ENCODE data around the gene SEMA3D. TPM values are rescaled to one million over a fixed set of nuclear protein-coding genes. Genes with fewer than 3 reads are reported as not detected.

SEMA3D gene
- total and polyA plus RNA-seq, 12 donors, result 0.80 to 9.3 (median 6.6) TPM

DNA sequence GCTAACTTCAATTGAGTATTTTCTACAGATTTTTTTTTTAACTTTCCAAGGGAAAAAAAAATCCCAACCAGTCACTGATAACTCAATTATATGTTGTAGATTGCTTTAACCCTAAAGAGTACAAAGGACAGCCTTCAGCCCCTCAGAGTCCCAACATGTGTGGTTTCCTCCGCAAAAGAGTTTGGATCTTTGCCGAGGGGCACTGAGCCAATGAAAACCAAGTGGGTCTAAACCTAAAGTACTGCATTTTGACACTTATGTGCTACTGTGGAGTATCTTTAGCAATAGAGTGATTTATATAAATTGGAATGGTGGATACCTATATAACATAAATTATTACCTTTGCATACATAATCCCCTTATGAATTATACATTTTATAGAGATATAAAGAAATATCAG is 91.5 kb downstream of the SEMA3D start:
- no peak for TF ChIP-seq POLR2A (IDR thresholded peaks at IDR 0.05)
- TF ChIP-seq, protein P1, sequence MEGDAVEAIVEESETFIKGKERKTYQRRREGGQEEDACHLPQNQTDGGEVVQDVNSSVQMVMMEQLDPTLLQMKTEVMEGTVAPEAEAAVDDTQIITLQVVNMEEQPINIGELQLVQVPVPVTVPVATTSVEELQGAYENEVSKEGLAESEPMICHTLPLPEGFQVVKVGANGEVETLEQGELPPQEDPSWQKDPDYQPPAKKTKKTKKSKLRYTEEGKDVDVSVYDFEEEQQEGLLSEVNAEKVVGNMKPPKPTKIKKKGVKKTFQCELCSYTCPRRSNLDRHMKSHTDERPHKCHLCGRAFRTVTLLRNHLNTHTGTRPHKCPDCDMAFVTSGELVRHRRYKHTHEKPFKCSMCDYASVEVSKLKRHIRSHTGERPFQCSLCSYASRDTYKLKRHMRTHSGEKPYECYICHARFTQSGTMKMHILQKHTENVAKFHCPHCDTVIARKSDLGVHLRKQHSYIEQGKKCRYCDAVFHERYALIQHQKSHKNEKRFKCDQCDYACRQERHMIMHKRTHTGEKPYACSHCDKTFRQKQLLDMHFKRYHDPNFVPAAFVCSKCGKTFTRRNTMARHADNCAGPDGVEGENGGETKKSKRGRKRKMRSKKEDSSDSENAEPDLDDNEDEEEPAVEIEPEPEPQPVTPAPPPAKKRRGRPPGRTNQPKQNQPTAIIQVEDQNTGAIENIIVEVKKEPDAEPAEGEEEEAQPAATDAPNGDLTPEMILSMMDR (IDR thresholded peaks at IDR 0.05), result no peak
- Histone ChIP-seq H3K4me3 (no peak overlapping the region), H3K27me3 (no peaks in the 10 kb centered on the region), H3K36me3 (replicated peaks in 1 of 2) (no peaks in the 10 kb centered on the region), H3K4me1 (replicated peaks in 1 of 2) (no peaks in the 10 kb centered on the region), H3K27ac (no peak overlapping the region), H3K9me3 (replicated peaks in 1 of 3) (no peaks in the 10 kb centered on the region)
- 73 to 82% (median 79%) methylated on average over 2 of the region's 2 CpGs for WGBS, 4 donors
- DNase-seq, result no peak
- intact Hi-C loops (cut with DNase I), result no loop called here

DNA sequence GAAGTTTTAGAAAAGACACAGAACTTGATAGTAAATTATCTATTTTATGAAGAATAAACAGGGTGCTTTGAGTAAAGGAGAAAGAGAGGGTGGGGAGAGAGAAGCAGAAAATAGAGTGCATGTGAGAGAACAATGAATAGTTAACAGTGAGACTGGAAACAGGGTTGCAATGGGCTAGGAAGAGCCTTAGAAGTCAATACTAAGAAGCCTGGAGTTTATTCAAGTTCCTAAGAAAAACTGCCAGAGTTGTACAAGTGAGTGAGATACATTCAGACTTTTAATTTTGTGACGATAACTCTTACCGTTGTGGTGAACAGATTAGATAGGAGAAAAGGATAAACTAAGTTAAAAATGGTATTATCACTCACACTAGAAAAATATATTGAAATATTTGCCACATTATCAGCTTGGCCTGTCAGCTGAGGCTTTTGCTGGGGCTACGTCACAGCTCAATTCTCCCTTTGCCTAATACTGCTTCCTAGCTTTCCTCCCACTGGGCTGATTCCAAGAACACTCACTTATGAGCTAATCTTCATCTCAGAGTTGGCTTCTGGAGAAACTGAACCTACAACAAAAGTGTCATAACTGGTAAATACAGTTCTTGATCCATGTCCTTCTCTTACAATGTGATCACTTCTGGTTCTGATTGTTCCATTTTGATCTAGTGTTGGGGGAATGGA is 92.7 kb downstream of the SEMA3D start:
- H3K27ac ChIP-seq, result no peak overlapping the region
- intact Hi-C loops (cut with DNase I), result no loop called here
- WGBS, 4 donors, result 80 to 86% (median 82%) methylated on average over 3 of the region's 3 CpGs

DNA sequence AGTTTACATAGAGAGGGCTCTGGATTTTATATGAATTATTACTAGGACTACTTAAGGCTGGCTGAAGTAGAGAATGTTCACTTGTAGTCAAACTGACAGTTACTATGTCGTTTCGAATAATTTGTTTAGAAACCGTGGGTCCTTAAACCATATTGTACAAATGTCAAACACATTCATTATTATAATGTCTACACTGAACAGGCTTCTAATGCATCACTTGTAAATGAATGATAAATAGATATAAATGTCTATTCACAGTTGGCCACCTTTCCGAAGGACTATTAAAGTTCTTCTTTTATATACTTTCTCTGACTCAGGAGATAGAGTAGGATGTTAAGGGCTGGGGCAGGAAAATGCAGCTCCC is 95.3 kb downstream of the SEMA3D start:
- WGBS, 4 donors, result 79 to 91% (median 85%) methylated on average over 4 of the region's 4 CpGs
- Histone ChIP-seq H3K4me1 (replicated peaks in 1 of 2) (no peaks in the 10 kb centered on the region), H3K27ac (no peak overlapping the region), H3K36me3 (replicated peaks in 1 of 2) (no peaks in the 10 kb centered on the region), H3K4me3 (no peak overlapping the region), H3K9me3 (replicated peaks in 1 of 3) (no peaks in the 10 kb centered on the region), H3K27me3 (no peaks in the 10 kb centered on the region)
- TF ChIP-seq, protein P1 (IDR thresholded peaks at IDR 0.05), result no peak
- TF ChIP-seq POLR2A (IDR thresholded peaks at IDR 0.05), result no peak
- intact Hi-C loops (cut with DNase I), result no loop called here
- DNase-seq, result no peak

More for the DNA sequence above, 92.7 kb downstream of the SEMA3D start:
- no peaks in the 10 kb centered on the region for H3K36me3 ChIP-seq (replicated peaks in 1 of 2)
- no peak for DNase-seq
- H3K4me3 ChIP-seq, result no peak overlapping the region
- H3K9me3 ChIP-seq (replicated peaks in 1 of 3), result no peaks in the 10 kb centered on the region
- H3K27me3 ChIP-seq, result no peaks in the 10 kb centered on the region
- H3K4me1 ChIP-seq (replicated peaks in 1 of 2), result no peaks in the 10 kb centered on the region
- TF ChIP-seq, protein P1 (IDR thresholded peaks at IDR 0.05), result no peak
- TF ChIP-seq POLR2A (IDR thresholded peaks at IDR 0.05), result no peak

DNA sequence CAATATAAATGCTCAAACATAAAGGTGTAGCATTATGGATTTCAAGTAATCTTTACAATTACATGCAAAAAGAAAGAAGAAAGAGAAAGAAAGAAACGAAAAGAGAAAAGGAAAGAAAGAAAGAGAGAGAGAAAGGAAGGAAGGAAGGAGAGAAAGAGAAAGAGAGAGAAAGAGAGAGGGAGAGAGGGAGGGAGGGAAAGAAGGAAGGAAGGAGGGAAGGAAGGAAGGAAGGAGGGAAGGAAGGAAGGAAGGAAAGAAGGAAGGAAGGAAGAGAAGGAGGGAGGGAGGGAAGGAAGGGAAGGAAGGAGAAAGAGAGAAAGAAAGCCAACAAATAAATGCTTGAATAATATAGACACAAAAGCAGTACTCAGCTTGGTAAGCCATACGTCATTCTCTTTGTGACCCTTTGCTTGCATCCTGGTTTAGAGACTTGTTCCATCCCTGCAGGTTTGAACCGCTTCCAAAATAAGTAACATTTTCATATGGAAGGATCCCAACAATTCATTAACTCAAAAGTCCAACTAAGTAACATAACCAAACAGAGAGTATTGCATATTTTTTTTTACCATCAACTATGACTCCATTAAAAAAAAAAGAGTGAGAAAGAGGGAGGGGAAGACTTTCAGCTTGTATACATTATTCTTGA is 95.8 kb downstream of the SEMA3D start:
- TF ChIP-seq, protein P1 (IDR thresholded peaks at IDR 0.05), result no peak
- no peak for TF ChIP-seq POLR2A (IDR thresholded peaks at IDR 0.05)
- Histone ChIP-seq H3K4me3 (no peak overlapping the region), H3K27ac (no peak overlapping the region), H3K27me3 (no peaks in the 10 kb centered on the region), H3K36me3 (replicated peaks in 1 of 2) (no peaks in the 10 kb centered on the region), H3K9me3 (replicated peaks in 1 of 3) (no peaks in the 10 kb centered on the region), H3K4me1 (replicated peaks in 1 of 2) (no peaks in the 10 kb centered on the region)
- WGBS, 4 donors, result 77 to 87% (median 81%) methylated on average over 3 of the region's 3 CpGs
- intact Hi-C loops (cut with DNase I), result no loop called here
- no peak for DNase-seq
